GM19351 (cell line): Measurements from ENCODE around the gene RIN2.
"Not testable (repeated sequence)": the region's sequence is repeated elsewhere in the genome, so short reads cannot be mapped to it uniquely, and the experiment has no call there.

Experiments
- ATAC-seq: cut with Tn5 transposase; IDR thresholded peaks from one replicate; pipeline ENCODE4 v1.9.1; 2021; ENCODE audit warnings: mild to moderate bottlenecking, moderate library complexity; ENCODE audit not compliant: unreplicated experiment

RIN2 gene

DNA sequence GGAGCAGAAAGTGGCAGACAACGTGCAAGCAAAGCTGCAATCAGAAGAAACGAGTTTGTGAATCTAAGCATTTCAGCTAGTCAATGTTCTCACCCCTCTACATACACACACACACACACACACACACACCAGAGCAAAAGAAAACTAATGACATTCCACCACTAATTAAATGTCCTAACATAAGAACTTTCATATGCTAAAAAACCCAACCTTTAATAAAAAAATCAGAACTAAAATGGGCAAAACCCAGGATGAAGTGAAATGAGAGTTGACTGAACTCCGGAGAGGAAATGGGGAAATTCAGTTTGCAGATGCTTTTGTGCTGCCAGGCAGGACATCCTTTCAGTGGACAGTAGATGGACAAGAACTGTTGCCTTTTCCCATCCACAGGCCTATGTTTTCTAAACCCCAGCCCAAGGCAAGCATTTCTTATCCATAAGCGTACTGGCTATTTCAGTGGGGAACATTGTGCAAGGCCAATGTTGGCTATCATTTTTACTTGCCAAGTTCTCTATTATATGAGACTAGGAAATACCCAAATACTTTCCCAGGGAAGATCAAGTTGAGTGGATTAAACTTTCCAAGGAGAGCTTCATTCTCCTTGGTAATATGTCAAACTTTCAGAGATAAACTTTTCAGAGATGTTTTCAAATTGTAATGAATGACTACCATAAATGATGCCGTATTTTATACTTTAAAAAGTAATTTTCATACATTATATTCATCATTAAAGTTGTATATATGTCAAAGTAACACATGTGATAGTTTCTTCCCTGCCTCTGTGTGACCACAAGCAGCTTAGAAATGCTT, 27.3 kb downstream of the RIN2 start:
- ATAC-seq: no peak

GRCh38 chr20:19785983-19786285, 27.9 kb downstream of the RIN2 start:
- ATAC-seq: no peak

DNA sequence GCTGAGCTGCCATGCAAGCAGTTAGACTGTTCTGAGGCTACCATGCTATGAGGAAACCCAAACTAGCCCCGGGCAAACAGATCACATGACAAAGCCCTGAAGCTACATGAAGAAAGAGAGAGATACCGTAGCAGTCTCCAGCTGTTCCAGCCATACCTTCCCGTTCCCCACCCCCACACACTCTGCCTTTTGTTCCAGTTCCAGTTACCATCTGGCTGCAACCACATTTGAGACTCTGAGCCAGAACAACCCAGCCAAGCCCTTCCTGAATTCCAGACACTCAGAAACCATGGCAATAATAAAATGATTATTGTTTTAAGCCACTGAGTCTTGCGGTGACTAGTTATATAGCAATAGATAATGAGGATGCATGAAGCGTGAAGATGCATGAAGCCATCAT, 28.3 kb downstream of the RIN2 start:
- no peak for ATAC-seq

- no peak for ATAC-seq
Observed at GRCh38 chr20:19787366-19787765, 29.3 kb downstream of the RIN2 start.

DNA sequence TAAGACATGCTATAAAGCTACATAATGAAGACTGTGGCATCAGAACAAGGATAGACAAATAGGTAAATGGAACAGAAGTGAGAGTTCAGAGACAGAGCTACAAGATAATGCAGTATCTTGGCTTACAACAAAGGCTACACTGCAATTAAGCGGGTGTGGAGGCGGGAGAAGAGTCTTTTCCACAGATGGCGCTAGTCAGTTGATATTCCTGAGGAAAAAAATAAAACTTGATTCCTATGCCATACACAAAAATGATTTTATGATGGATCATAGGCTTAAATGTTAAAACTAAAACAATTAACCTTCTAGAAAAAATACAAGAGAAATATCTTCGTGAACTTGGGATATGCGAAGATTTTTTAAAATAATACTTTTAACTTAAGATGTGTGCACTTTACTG, 31.0 kb downstream of the RIN2 start:
- ATAC-seq: no peak

- no peak for ATAC-seq
Observed at GRCh38 chr20:19789446-19789845, 31.4 kb downstream of the RIN2 start.

GRCh38 chr20:19791887-19792286, 33.8 kb downstream of the RIN2 start:
- no peak for ATAC-seq

DNA sequence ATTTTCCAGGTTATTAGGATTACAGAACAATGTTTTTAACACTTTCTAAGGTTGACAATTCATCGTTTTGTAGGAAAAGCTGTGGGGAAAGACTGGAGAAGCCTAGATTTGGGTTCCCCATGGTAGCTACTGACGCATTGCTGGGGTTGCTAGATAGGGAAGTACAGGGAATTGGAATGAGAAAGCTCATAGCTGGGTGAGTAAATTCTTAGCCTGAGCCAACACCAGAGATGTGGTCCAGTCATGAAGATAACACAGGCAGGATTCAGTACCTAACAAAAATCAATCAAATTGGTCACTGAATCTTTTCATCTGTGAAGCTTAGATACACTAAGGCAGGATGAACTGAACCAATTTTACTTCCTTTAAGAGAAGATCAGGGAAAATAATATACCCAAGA, 35.7 kb downstream of the RIN2 start:
- no peak for ATAC-seq

- ATAC-seq: no peak
Observed at GRCh38 chr20:19794941-19795340, 36.9 kb downstream of the RIN2 start.

DNA sequence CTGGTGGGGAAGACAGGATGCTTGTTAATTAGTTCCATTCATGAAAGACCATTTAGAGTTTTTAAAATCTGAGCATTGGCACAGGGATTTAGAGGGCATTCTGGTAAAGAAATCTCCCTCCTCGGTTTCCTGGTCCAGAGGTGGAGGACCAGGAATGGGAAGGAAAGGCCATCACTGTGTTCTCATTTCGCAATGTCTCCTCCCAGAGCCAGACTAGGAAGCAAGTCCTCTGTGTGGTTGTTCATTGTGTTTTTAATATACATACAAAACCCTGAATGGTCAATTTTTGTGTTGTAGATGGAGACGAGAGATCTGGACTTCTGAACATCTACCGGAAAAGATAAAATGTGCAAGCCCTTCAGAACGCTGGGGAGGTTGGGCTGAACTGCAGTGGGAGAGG, 41.3 kb downstream of the RIN2 start:
- no peak for ATAC-seq

- ATAC-seq: no peak
Observed at GRCh38 chr20:19802099-19802491, 44.0 kb downstream of the RIN2 start.

- no peak for ATAC-seq
Observed at GRCh38 chr20:19802492-19803158, 44.6 kb downstream of the RIN2 start.

GRCh38 chr20:19806276-19806675, 48.2 kb downstream of the RIN2 start:
- ATAC-seq: not testable (repeated sequence)

- ATAC-seq: no peak
Observed at GRCh38 chr20:19806806-19807190, 48.7 kb downstream of the RIN2 start.

GRCh38 chr20:19807191-19807945, 49.3 kb downstream of the RIN2 start:
- ATAC-seq: no peak
